ENCODE measurements around the gene TMEM270.
"Not testable (repeated sequence)": the region's sequence is repeated elsewhere in the genome, so short reads cannot be mapped to it uniquely, and the experiment has no call there.

TMEM270 gene

DNA sequence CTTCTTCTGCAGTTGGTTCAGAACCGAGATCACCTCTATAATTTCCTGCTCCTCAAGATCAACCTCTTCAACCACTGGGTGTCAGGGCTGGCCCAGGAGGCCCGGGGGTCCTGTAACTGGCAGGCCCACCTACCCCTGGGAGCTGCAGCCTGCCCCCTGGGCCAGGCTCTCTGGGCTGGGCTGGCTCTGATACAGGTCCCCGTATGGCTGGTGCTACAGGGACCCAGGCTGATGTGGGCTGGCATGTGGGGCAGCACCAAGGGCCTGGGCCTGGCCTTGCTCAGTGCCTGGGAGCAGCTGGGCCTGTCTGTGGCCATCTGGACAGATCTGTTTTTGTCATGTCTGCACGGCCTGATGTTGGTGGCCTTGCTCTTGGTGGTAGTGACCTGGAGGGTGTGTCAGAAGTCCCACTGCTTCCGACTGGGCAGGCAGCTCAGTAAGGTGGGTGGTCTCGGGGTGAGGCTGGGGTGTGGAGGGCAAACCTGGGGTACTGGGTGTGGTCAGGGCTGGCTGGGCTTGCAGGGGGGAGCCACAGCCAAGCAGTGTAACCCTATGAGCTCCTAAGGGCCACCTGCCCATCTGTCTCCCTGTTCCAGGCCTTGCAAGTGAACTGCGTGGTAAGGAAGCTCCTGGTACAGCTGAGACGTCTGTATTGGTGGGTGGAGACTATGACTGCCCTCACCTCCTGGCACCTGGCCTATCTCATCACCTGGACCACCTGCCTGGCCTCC lies 4.2 kb downstream of the TMEM270 start:
- DNase-seq = no peak

DNA sequence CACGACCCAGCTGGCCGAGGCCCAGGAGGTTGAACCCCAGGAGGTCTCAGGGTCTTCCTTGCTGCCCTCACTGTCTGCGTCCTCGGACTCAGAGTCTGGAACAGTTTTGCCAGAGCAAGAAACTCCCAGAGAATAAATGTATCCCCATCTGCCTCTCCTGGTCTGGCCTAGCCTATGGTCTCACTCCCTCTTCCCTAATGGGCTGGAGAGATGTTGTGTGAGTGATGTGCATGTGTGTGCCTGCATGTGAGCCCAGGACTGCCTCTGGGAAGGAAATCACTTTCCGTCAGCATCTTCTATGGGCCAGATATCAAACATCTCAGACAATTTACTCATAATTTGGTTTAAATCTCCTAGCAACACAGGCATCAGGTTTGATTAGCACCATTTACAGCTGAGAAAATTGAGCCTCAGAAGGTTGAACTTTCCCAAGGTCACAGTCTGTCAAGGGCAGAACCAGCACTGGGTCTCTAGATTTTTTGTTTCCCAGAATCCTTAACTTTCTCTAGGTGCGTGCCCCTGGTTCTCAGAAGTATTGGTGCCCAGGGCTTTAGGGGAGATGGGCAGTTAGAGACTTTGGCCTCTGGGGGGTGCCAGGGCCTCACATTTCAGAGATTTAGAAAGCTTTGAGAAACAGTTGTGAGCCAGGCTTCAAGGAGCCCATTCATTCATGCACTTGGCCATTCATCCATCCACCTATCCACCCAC lies 4.9 kb downstream of the TMEM270 start:
- DNase-seq = no peak

DNA sequence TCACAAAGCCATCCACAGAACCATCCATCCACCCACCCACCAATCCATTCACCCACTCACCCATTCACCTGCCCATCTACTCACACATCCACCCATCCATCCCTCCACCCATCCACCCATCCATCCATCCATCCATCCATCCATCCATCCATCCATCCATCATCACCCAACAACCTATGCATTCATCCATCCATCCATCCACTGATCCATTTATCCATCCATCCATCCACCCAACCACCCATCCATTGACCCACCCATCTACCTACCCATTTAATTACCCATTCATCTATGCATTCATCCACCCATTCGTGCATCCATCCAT lies 5.4 kb downstream of the TMEM270 start:
- no peak for DNase-seq

DNA sequence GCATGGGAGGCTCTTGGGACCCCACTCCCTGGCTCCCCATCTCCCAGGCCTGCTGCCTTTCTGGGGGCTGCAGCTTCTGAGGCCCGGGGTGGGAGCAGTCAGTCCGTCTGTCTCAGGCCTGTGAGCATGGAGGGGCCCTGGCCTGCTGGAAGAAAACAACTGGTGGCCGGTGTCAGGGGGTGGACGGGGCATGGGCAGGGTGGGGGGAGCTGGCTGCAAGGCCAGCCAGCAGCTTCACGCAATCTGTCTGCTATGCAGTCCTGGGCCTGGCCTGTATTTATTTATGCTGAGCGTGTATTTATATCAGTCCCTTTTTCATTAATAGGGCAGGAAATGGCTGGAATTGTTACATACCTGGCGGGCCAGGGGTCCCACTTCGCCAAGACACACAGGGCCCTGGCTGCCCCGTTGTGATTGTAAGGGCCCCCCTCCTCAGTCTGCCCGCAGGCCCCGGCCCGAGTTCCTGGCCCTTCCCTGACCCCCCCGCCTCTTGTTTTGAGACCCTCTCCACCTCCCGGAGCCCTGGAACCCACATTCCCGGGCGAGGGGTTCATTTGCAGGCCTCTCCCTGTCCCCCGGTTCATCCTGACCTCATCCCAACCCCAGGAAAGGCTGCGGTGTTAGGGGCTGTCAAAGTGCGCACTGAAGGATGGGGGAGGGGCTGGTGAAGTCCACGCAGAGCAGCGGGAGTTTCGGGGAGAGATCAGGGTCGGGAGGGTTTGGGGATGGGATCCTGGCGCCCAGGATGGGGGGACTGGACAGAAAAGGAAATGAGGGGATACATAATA lies 8.2 kb downstream of the TMEM270 start:
- no peak for DNase-seq

DNA sequence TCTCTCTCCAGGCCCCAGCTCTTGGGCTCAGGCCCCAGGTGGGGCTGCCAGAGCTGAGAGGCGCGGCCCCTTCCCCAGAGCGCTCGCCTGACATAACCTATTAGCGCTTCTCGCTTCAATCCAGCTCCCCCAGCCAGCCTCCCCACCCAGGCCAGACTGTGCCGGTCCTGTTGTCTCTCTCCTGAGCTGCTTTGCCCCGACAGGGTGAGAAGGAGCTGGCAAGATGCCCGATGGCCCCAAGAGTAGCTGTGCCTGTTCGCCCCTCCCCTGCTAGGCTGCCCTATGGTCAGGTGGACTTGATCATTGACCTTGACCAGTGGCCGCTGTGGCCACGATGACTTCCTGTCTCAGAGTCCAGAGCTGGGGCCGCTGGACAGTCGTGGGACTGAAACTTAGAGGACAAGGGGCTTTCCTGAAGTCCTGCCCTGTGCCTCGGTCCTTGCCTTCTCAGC lies 9.1 kb downstream of the TMEM270 start:
- DNase-seq = no peak

DNA sequence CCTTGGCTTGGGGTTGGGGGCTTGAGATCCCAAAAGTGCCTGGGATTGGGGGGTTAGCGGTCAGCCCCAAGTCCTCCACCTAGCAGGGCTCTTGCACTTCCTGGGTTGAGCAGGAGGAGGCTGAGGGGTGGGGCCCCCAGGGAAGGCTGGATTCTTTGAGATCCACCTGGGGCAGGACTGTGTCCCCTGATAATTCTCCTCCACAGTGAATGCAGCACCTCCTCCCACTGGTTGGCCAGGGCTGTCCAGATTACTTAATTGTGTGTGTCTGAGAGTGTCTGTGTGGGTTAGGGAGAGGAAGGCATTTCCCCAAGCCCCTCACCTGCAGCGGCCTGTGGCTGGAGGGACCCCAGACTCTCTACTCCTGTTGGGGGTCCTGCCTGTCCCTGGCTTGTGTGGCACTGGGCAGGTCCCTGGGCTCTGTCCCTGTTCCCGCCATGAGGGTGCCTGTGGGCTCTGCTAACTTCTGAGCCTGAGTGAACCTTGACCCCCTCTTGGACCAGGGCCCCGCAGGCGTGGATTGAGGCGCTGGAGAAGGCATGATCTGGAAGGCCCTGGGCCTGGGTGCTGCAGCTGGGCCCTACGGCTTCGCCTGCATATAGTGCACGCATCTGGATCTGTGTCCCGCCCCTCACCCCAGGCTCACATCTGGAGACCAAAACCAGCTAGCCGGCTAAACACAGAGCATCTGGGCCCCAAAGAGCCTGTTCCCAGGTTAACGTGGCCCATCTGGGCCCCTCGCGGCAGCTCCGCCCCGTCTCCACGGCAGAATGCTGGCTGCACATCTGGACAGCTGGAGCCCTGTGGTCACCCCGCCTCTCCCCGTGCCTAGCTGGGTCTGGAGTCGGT lies 10.4 kb downstream of the TMEM270 start:
- DNase-seq = no peak

DNA sequence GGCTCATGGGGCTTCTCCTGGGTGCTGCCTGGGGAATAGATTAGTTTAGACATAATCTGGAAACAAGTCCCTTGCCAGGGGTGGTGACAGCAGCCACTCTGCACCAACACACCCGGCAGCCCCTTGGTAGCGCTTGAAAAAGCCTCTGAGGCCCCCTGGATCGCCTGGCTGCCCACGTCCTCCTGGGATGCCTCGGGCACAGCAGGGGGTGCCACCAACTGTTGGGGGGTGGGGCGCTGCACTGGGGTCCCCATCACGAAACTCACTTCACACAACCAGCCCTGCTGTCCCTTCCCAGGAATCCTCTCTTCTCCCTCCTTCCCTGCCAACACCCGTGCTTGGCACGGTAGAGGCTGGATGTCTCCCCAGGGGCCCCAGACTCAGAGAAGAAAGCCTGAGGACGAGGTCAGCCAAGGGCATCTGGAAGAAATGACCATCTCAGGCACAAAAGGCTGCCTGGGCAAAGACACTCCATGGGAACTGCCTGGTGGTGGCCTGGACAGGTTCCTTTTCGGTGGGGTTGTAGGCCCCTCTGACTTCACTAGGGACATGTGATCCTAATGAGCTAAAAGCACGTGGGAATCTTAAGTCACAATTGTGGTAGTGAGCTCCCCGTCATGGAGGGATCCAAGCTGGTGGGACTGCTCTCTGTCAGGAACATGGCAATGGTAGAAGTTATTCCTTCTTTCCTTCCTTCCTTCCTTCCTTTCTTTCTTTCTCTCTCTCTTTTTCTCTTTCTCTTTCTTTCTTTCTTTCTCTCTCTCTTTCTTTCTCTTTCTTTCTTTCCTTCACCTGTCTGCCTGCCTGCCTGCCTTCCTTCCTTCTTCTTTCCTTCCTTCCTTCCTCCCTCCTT lies 11.3 kb downstream of the TMEM270 start:
- no peak for DNase-seq

DNA sequence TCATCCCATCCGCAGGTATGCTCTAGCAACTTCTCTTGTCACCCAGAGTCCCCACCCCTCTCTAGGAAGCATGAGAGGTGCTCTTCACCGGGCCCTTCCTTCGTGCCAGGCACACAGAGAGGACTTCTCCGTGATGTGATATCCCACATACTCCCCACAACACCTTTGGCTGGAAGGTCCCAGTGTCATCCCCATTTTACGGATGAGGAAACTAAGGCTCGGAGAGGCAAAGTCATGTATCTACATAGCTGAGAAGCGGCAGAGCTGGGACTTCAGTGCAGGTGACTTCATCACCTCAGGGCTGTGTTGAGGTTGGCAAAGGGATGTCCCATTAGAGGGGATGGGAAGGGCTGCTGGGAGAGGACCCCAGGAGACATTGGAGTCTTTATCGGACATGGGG lies 15.4 kb downstream of the TMEM270 start:
- DNase-seq = no peak

DNA sequence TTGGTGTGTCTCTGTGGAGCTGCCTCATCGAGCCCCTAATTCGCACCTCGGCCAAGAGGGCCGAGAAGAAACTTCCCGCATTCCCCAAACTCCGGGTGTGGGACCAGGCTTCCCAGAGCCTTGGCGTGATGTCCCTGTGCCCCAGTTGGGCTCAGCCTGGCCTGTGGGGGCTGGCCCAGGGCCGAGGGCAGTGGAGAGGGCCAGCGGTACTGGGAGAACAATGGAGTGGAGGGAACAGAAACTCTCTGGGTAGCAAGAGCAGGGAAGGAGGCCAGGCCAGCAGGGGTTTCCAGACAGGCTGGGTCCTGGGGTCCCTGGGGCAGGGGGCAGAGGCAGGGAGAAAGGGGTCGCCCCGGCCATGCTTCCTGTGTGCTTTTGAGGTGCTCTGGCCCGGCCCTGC lies 16.0 kb downstream of the TMEM270 start:
- DNase-seq = no peak

DNA sequence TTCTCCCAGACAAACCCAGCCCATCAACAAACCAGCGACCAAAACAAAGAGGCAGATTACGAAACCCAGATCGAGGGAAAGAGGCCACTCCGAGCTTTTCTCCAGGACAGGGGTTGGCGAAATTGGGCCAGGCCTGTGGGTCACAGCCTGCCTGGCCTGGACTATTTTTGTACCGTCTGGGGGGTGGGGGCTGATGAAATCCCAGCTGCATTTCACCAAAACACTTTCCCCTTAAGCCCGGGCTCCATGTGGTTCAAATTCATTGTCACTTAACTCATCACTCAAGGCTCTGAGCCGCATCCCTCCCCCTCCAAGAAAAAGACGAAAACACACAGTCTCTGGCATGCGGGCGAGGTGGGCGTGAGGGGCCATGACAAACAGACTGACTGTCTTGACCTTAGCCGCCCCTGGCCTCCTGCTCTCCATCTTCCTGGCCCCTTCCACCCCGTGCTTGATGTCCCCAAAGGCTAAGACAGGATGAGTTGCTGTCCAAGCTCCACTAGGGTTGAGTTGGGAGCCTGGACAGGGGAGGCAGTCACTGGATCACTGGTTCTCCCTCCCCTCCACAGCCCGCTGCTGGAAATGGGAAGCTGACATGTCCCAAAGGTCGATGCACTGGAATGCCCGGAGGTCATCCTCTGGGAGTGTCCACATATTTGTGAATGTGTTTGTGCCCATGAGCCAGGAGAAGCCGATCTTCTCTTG lies 19.2 kb downstream of the TMEM270 start:
- DNase-seq = no peak

DNA sequence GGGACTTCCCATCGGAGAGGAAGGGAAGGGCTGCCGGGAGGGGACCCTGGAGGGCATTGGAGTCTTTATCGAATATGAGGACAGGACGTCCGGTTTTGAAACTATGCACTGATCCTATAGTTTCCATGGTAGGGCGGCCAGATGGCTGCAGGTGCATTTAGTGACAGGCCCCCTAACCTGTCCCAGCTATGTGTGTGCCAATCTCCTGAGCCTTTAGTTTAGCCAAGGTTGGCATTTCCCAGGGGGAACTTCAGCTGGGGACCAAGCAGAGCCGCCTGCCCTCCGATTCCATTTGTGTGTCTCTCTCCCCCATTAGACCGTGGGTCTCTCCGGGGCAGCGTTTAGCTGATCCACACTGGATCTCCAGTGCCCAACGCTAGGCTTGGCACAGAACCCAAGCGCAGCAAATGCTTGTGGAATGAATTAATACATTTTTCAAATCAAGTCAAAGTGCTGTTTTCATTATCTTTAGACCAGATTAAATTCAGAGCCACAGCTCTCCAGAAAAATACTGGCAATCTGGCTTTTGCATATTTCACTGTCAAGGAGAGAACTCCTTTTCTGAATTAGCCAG lies 19.9 kb downstream of the TMEM270 start:
- no peak for DNase-seq

DNA sequence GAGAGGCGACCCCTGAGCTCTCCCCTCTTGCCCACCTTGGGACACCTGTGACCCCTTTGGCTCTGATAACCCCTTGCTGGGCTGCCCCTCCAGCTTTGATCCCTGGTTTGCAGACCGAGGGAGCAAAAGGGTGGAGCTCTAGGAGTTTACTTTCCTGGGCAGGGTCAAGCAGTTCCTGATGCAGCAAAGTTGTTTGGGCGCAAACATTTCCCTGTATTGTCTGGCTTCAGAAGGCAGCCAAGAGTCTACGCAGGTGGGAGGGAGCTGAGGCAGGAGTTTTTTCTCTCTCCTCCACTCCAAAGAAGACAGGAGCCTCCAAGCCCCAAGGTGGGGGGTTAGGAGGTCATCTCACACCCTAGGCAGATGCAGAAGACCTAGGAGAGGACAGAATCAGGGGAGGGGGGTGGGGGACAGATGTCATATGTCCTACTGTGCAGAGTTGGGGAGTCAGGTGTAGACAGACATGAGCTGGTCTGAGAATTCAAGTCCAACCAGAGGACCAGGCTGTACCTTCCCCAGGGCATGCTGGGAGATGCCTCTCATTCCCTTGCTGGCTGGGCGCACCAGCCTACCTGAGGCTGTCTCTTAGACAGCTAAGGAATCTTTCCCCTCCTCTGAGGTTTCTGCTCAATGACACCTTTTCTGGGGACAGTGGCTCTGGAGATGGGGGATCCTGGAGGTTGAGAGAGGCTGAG lies 20.5 kb downstream of the TMEM270 start:
- no peak for DNase-seq

DNA sequence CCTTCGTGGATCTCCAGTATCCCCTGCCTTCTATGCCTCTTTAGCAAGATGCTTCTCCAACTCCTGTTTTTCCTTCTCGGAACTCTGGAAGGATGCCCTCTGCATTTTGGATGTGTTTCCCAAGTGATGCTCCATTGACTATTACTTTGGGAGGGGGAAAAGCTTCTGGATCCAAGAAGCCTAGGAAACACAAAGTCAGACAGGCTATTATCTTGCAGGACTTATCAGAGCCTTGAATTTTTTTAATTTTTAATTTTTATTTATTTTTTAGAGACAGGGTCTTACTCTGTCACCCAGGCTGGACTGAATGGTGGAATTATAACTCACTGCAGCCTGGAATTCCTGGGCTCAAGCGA lies 21.1 kb downstream of the TMEM270 start:
- DNase-seq = no peak

DNA sequence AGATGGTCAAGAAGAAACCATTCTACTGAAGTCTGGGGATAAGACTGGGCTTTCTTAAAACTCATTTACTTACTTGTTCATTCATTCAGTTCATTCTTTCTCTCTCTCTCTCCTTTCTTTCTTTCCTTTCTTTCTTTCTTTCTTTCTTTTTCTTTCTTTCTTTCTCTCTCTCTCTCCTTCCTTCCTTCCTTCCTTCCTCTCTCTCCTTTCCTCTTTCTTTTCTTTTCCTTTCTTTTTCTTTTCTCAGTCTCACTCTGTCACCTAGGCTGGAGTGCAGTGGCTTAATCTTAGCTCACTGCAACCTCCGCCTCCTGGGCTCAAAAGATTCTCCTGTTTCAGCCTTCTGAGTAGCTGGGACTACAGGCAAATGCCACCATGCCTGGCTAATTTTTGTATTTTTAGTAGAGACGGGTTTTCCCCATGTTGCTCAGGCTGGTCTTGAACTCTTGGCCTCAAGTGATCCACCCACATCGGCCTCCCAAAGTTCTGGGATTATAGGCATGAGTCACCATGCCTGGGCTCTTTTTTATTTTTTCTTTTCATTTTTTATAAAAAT lies 24.0 kb downstream of the TMEM270 start:
- not testable (repeated sequence) for DNase-seq

DNA sequence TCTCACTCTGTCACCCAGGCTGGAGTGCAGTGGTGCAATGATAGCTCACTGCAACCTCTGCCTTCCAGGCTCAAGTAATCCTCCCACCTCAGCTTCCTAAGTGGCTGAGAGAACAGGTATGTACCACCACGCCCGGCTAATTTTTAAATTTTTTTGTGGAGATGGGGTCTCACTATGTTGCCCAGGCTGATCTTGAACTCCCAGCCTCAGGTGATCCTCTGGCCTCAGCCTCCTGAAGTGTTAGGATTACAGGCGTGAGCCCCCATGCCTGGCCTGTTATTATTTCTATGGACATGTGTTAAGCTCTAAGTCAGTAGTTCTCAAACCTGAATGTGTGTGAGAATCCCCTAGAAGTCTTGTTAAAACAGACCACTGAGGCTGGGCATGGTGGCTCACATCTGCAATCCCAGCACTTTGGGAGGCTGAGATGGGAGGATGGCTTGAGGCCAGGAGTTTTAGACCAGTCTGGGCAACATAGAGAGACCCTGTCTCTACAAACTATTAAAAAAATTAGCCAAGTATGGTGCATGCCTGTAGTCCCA lies 24.5 kb downstream of the TMEM270 start:
- DNase-seq = no peak

DNA sequence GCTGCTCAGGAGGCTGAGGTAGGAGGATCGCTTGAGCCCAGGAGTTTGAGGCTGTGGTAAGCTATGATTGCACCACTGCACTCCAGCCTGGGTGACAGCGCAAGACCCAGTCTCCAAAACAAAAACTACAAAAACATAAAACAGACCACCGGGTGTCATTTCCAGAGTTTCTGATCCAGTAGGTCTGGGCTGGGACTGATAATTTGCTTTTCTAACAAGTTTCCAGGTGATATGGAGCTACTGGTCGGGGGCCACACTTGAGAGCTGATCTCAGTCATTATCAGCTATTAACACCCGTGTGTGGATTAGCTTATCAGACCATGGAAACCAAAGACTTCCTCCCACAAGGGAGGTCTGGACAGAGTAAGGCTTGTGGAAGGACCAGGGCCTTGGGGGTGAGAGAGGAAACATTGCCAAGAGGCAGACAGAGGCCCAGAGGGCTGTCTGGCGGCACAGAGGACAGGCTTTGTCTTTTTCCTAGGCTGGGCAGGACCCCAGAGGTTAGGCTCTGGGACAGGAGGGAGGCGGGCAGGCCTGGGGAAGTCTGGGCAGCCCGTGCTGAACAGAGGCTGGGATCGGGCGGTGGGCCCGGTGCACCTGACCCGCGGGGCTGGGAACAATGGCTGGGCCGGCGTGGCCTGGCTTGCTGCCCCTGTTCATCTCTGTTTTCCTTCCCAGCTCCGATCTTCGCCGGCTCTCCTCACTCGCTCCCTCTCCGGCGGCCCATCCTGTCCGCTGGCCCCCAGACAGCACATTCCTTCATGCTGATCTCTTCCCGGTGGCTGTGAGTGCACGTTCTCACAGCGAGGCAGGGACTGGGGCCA lies 25.2 kb downstream of the TMEM270 start:
- no peak for DNase-seq

DNA sequence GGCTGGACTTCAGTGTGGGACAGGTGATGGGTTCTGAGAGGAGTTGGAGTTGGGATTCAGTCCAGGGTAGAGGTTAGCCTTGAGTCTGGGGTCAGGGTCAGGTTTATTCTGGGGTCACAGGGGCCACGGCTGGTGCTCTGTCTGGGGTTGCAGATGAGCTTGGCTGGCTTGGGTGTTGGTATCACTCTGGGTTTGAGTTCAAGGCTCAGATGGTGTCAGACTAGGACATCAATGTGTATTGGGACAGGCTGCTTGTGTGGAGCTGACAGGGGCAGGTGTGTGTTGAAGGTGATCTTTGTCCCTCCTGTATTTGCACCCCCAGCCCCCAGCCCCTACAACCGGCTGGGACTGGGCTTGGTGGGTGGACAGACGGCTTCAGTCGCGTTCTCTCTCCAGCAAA lies 26.8 kb downstream of the TMEM270 start:
- no peak for DNase-seq

DNA sequence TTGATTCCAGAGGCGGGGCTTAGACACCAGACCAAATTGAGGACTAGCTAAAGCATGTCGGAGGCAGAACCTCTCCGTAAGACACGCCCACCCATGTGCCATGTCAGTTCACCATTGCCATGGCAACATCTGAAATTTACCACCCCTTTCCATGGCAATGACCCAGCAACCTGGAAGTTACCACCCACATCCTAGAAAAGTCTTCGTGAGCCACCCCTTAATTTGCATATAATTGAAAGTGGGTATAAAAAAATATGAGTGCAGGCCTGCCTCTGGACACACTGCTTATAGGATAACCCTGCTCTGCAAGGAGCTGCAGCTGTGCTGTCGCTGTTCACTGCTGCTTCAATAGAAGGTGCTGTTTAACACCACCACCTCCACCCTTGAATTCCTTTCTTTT lies 28.0 kb downstream of the TMEM270 start:
- no peak for DNase-seq
